Measurements from ENCODE around the gene KRT6B. TPM values are rescaled to one million over a fixed set of nuclear protein-coding genes. Genes with fewer than 3 reads are reported as not detected.

Gene KRT6B
- total and polyA plus RNA-seq, 2 experiments from 2014 or later = not detected

GRCh38 chr12:52416795-52417194, 35.2 kb downstream of the KRT6B start (continued):
- TF ChIP-seq CTCF (conservative IDR thresholded peaks at IDR 0.05; ENCODE audit: low read depth in 2 of 2) = no peak
- TF ChIP-seq POLR2AphosphoS5 (IDR thresholded peaks at IDR 0.05; ENCODE audit: low read depth) = no peak
- no peak for TF ChIP-seq CREB1 (CRISPR knock-in tag; IDR thresholded peaks at IDR 0.05; ENCODE audit: low read depth)
- no peak for TF ChIP-seq STAT1 (IDR thresholded peaks at IDR 0.05; ENCODE audit: unreplicated experiment)
- TF ChIP-seq NANOG (IDR thresholded peaks at IDR 0.05; ENCODE audit: borderline replicate concordance) = no peak
- TF ChIP-seq ETS1 (IDR thresholded peaks at IDR 0.05) = no peak
- TF ChIP-seq ZNF114 (CRISPR knock-in tag; IDR thresholded peaks at IDR 0.05) = no peak

GRCh38 chr12:52415870-52416750, 35.8 kb downstream of the KRT6B start:
- peaks cover 1% of the 10 kb centered on the region for H3K9me3 Mint-ChIP-seq
- Histone ChIP-seq H2AFZ (no peak overlapping the region), H3K36me3 (ENCODE audit: insufficient read depth) (no peaks in the 10 kb centered on the region), H3F3A (replicated peaks; ENCODE audit: low read depth) (no peaks in the 10 kb centered on the region), H3K4me3 (no peak overlapping the region), H3K9me2 (ENCODE audit: insufficient read depth) (0 out of 2 replicates have a peak, but pooled peaks cover 3% of the 10 kb centered on the region), H3K27me3 (ENCODE audit: insufficient read depth) (no peaks in the 10 kb centered on the region), H4K20me1 (replicated peaks; ENCODE audit: insufficient read depth) (no peaks in the 10 kb centered on the region), H3K4me1 (ENCODE audit: insufficient read depth) (no peaks in the 10 kb centered on the region), H3K4me2 (no peak overlapping the region), H3K79me2 (replicated peaks; ENCODE audit: insufficient read depth) (no peaks in the 10 kb centered on the region), H3K27ac (ENCODE audit: low read depth) (no peak overlapping the region)
- H3K36me3 Mint-ChIP-seq (ENCODE audit: low read depth) = no peaks in the 10 kb centered on the region
- ATAC-seq (no peak), DNase-seq (ENCODE audit: low spot score) (no peak)
- no peak overlapping the region for H3K27ac Mint-ChIP-seq
- peaks cover 3% of the 10 kb centered on the region for H3K27me3 Mint-ChIP-seq (ENCODE audit: insufficient read depth, low read depth, poor library complexity)
- no peak overlapping the region for H3K4me3 Mint-ChIP-seq
- H3K4me1 Mint-ChIP-seq = peaks cover 4% of the 10 kb centered on the region; the same call in 1 of the 3 replicates
- TF ChIP-seq CTCF (conservative IDR thresholded peaks at IDR 0.05; ENCODE audit: low read depth in 2 of 2) (no peak), POLR2AphosphoS5 (IDR thresholded peaks at IDR 0.05; ENCODE audit: low read depth) (no peak), ETS1 (IDR thresholded peaks at IDR 0.05) (no peak), CREB1 (CRISPR knock-in tag; IDR thresholded peaks at IDR 0.05; ENCODE audit: low read depth) (no peak), ZNF331 (CRISPR knock-in tag; IDR thresholded peaks at IDR 0.05; ENCODE audit: low read depth) (no peak), REST (IDR thresholded peaks at IDR 0.05; ENCODE audit: unreplicated experiment) (no peak)
